Natural killer cell (primary cell): ENCODE results near the gene CD96. TPM values are rescaled to one million over a fixed set of nuclear protein-coding genes. Genes with fewer than 3 reads are reported as not detected.

ENCODE experiments used
- ATAC-seq, 3 donors: fragments of 150-1000 bp in 2 of 3; fragments of 200-7000 bp in 1 of 3; cut with Tn5 transposase; 1 replicate in 1 of 3; 2 replicates in 2 of 3; pipeline ENCODE4 v1.10.0; 2021; ENCODE audit warnings: mild to moderate bottlenecking in 2 of 3, moderate library complexity in 2 of 3
- DNase-seq, 2 donors: peaks; one replicate each; pipeline versions ENCODE4 v3.0.0 to v3.0.0-alpha.2; 2013 to 2021; ENCODE audit warnings: mixed read lengths in 1 of 2
- H3K27ac ChIP-seq: one replicate; pipeline ENCODE4 v1.5.1; 2013; ENCODE audit warnings: mild to moderate bottlenecking, low read length
- H3K27me3 ChIP-seq: one replicate; pipeline ENCODE4 v1.6.1; 2013; ENCODE audit warnings: low read length; ENCODE audit not compliant: control insufficient read depth, insufficient read depth
- H3K36me3 ChIP-seq: one replicate; pipeline ENCODE4 v1.6.1; 2013; ENCODE audit warnings: low read length; ENCODE audit not compliant: control insufficient read depth, insufficient read depth
- H3K4me1 ChIP-seq: one replicate; pipeline ENCODE4 v1.6.1; 2013; ENCODE audit warnings: low read length; ENCODE audit not compliant: control insufficient read depth, insufficient read depth
- H3K4me3 ChIP-seq: one replicate; pipeline ENCODE4 v1.5.1; 2013; ENCODE audit warnings: low read length
- H3K9me3 ChIP-seq: one replicate; pipeline ENCODE4 v1.6.1; 2013; ENCODE audit warnings: low read length; ENCODE audit not compliant: control insufficient read depth, insufficient read depth
- H3K27ac Mint-ChIP-seq, 2 donors: one replicate each; pipeline ENCODE4 v1.8.0; 2022; ENCODE audit warnings: mild to moderate bottlenecking in 2 of 2, mixed read lengths in 2 of 2, moderate library complexity in 1 of 2
- H3K27me3 Mint-ChIP-seq, 2 donors: one replicate each; pipeline ENCODE4 v1.8.0; 2022; ENCODE audit warnings: low read depth in 2 of 2, mixed read lengths in 2 of 2
- H3K36me3 Mint-ChIP-seq: one replicate; pipeline ENCODE4 v1.8.0; 2022; ENCODE audit warnings: mixed read lengths
- H3K4me1 Mint-ChIP-seq, 2 donors: one replicate each; pipeline ENCODE4 v1.8.0; 2022; ENCODE audit warnings: mixed read lengths in 2 of 2
- H3K4me3 Mint-ChIP-seq: one replicate; pipeline ENCODE4 v1.8.0; 2022; ENCODE audit warnings: mild to moderate bottlenecking, moderate library complexity, mixed read lengths
- H3K9me3 Mint-ChIP-seq, 2 donors: one replicate each; pipeline ENCODE4 v1.8.0; 2022; ENCODE audit warnings: mixed read lengths in 2 of 2
- whole genome bisulfite sequencing: methylation state at CpG from one replicate; pipeline ENCODE4 v1.1.7; 2013; ENCODE audit warnings: missing lambda C conversion rate; ENCODE audit not compliant: insufficient coverage; 5-methylcytosine and 5-hydroxymethylcytosine counted together
- intact Hi-C: fragments of 100-400 bp; cut with micrococcal nuclease; formaldehyde crosslinking; loops from one replicate; pipeline ENCODE4 v1.14.2; 2022
- total RNA-seq, 4 donors: library from RNA; stranded (reverse); fragments of 120-200 nt in 1 of 4; gene quantifications; one replicate each; pipeline versions ENCODE4 v1.2.3 to v1.2.4, GENCODE V29; 2013 to 2022
- TF ChIP-seq, protein P1 (sequence below): fragments of 200-600 bp; IDR thresholded peaks from one replicate; pipeline ENCODE4 v1.8.0; 2022; ENCODE audit warnings: antibody characterized with exemption

The CD96 gene
- total RNA-seq, 3 donors from 2014 or later (not counting 1 experiment from before 2014, with no cell fraction given): 146 to 191 (median 166) TPM

DNA sequence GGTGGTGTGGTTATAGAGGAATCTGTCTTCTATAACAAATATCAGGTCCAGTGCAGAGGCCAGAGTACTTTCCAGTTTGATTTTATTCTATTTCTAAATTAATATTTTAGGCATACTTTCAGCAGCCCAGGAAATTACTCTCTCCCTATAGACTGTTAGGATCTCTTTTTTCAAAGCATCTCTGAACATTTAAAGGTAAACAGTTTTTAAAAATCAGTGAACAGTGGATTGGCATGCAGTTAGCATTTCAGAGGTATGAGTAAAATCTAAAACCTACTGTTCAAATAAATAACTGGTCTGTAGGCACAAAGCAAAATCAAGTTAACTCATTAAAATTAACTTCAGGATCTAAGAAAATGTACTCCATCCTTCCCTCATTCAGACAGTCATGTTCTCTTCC is 50.1 kb downstream of the CD96 start:
- no peak overlapping the region for H3K4me3 Mint-ChIP-seq
- H3K4me1 ChIP-seq: peaks cover 6% of the 10 kb centered on the region
- TF ChIP-seq, protein P1, sequence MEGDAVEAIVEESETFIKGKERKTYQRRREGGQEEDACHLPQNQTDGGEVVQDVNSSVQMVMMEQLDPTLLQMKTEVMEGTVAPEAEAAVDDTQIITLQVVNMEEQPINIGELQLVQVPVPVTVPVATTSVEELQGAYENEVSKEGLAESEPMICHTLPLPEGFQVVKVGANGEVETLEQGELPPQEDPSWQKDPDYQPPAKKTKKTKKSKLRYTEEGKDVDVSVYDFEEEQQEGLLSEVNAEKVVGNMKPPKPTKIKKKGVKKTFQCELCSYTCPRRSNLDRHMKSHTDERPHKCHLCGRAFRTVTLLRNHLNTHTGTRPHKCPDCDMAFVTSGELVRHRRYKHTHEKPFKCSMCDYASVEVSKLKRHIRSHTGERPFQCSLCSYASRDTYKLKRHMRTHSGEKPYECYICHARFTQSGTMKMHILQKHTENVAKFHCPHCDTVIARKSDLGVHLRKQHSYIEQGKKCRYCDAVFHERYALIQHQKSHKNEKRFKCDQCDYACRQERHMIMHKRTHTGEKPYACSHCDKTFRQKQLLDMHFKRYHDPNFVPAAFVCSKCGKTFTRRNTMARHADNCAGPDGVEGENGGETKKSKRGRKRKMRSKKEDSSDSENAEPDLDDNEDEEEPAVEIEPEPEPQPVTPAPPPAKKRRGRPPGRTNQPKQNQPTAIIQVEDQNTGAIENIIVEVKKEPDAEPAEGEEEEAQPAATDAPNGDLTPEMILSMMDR: no peak
- H3K27me3 ChIP-seq: no peaks in the 10 kb centered on the region
- DNase-seq: no peak
- peak overlapping the region in 1 of 2 donors; percentile 69 for H3K27ac Mint-ChIP-seq
- no peaks in the 10 kb centered on the region for H3K9me3 ChIP-seq
- peaks cover 42% of the 10 kb centered on the region for H3K36me3 ChIP-seq
- H3K36me3 Mint-ChIP-seq: no peaks in the 10 kb centered on the region
- H3K4me3 ChIP-seq: no peak overlapping the region
- no peaks in the 10 kb centered on the region for H3K9me3 Mint-ChIP-seq
- H3K27ac ChIP-seq: no peak overlapping the region
- no peaks in the 10 kb centered on the region for H3K27me3 Mint-ChIP-seq
- intact Hi-C loops: loop anchor here (1.0 kb wide), 1 partner anchor 12 kb away; no protein-coding TSS in a partner anchor
- no peak for ATAC-seq
- peaks cover 16% of the 10 kb centered on the region in 2 donors for H3K4me1 Mint-ChIP-seq

DNA sequence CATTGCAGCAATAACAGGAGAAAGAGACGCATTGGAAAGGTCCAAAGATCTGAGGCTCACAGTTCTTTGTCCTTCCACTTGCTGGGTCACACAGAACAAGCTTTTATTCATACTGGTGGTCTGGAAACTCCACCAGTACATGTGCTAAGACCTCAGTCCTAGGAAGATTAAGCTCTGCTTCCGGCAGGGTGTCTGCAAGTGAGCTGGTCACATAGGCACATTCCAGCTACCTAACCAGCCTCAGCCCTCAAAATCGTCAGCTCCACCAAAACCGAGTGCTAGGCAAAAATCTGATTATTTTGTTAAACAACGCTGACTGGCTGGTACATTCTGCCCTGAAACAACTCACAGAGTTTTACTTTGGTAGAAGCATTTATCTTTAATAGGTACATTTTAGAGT is 50.9 kb downstream of the CD96 start:
- no peak for DNase-seq
- no peak overlapping the region for H3K4me3 Mint-ChIP-seq
- no peaks in the 10 kb centered on the region for H3K27me3 Mint-ChIP-seq
- Histone ChIP-seq H3K27me3 (no peaks in the 10 kb centered on the region), H3K4me1 (peaks cover 6% of the 10 kb centered on the region), H3K4me3 (no peak overlapping the region), H3K36me3 (peaks cover 42% of the 10 kb centered on the region), H3K9me3 (no peaks in the 10 kb centered on the region), H3K27ac (no peak overlapping the region)
- WGBS: 88% methylated on average over 5 of the region's 5 CpGs
- H3K36me3 Mint-ChIP-seq: peaks cover 5% of the 10 kb centered on the region
- no peak for ATAC-seq
- H3K9me3 Mint-ChIP-seq: no peaks in the 10 kb centered on the region
- intact Hi-C loops: loop anchor here (1.0 kb wide), 1 partner anchor 13 kb away; no protein-coding TSS in a partner anchor
- H3K4me1 Mint-ChIP-seq: peaks cover 16 to 22% of the 10 kb centered on the region in 2 donors
- TF ChIP-seq, protein P1: no peak
- H3K27ac Mint-ChIP-seq: peak overlapping the region in 1 of 2 donors; percentile 69

DNA sequence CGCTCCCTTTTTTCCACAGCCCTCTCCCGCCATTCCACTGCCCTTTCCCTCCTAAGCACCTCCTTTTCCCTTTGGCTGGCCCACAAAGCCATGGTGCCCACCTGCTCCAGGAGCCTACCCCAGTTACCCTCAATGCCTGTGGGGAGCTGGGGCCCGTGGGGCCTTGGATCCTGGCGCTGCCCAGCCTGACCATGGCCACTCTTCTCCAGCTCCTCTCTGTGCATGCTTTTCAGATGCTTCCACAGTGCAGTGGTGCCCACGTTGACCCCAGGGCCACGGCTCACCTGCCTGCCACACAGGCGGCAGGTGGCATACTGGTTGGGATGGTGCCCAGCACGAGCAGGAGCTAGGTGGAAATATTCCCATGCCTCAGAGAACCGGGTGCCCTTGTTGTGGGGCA is 51.7 kb downstream of the CD96 start:
- no peak for ATAC-seq
- Mint-ChIP-seq H3K4me1 (peaks cover 11 to 23% of the 10 kb centered on the region in 2 donors), H3K9me3 (no peaks in the 10 kb centered on the region), H3K27ac (peak overlapping the region; percentile 63 to 69), H3K36me3 (peaks cover 11% of the 10 kb centered on the region), H3K27me3 (no peaks in the 10 kb centered on the region), H3K4me3 (no peak overlapping the region)
- Histone ChIP-seq H3K4me3 (no peak overlapping the region), H3K36me3 (peaks cover 47% of the 10 kb centered on the region), H3K27me3 (no peaks in the 10 kb centered on the region), H3K4me1 (peaks cover 6% of the 10 kb centered on the region), H3K9me3 (no peaks in the 10 kb centered on the region), H3K27ac (no peak overlapping the region)
- TF ChIP-seq, protein P1: no peak
- 94% methylated on average over 8 of the region's 9 CpGs for WGBS
- intact Hi-C loops: no loop called here
- DNase-seq: no peak

DNA sequence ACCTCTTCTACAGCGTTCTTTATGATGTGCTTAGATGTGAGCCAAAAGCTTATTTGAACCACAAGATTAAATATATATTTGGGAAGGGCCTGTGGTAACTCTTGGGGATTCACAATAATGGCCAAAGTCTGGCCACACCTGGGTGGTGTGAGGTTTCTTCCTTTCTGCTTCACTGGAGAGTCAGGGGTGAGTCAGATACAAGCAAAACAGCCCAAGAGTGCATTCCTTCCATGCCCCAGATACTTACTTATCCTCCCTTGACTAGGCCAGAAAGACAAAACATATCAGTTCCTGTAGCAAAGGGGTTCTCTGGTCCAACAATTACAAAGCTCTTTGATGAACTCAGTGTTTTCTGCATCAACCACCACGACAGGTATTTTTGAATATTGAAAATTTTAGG is 52.2 kb downstream of the CD96 start:
- peaks cover 48% of the 10 kb centered on the region for H3K36me3 ChIP-seq
- no peak overlapping the region for H3K4me3 ChIP-seq
- Mint-ChIP-seq H3K27ac (peak overlapping the region; percentile 63 to 69), H3K4me3 (no peak overlapping the region), H3K36me3 (peaks cover 11% of the 10 kb centered on the region), H3K9me3 (no peaks in the 10 kb centered on the region), H3K4me1 (peaks cover 11 to 23% of the 10 kb centered on the region in 2 donors), H3K27me3 (no peaks in the 10 kb centered on the region)
- TF ChIP-seq, protein P1: no peak
- no peak for ATAC-seq
- no peak for DNase-seq
- 83% methylated on average over 1 of the region's 2 CpGs for WGBS
- H3K27ac ChIP-seq: no peak overlapping the region
- intact Hi-C loops: no loop called here
- H3K9me3 ChIP-seq: no peaks in the 10 kb centered on the region
- no peaks in the 10 kb centered on the region for H3K27me3 ChIP-seq
- H3K4me1 ChIP-seq: peaks cover 6% of the 10 kb centered on the region
